Activated T-cell treated with anti-CD3 and anti-CD28 coated beads, Interleukin-2, amount 50 U/mL, for 48 hours (primary cell): ENCODE results near the gene PCDH9.
A peak's percentile ranks its signal among the peaks of the same experiment; 100 is the strongest.

ENCODE experiments used
- DNase-seq, 2 experiments: peaks; one replicate each; pipeline ENCODE4 v3.0.0-alpha.2; 2020

PCDH9 gene

DNA sequence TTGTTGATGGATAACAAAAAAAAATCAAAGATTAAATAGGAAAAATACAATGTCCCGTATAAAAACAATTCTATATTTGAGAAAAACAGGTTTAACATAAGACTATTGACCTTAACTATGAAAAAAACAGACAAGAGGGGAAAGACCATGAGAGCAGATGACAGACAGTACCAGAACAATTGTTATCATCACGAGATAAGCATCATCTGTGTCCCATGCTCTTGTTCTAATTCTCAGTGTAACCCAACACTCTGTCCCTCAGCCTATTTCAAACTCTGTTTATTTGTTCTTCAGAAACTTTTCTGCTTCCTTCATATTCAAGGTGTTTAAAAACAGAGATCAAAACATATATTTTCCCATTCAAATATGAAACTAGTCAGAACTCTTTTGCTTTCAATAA, 216.4 kb downstream of the PCDH9 start:
- DNase-seq = no peak

GRCh38 chr13:67008075-67008668, 222.0 kb downstream of the PCDH9 start:
- no peak for DNase-seq

DNA sequence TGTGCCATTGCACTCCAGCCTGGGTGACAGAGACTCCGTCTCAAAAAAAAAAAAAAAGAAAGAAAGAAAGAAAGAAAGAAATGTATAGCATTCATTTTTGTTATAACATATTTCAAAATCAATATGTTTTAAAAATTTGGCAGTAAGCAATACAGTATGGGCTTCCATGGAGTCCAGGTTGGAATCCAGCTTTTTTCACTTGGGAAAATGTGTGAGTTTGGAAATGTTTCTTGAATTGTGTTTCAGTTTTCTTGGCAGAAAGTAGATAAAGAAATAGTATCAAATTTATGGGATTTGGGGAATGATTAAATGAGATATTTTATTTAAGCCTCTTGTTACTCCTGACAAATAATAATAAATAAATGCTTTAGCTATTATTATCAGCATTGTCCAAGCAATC, 225.6 kb downstream of the PCDH9 start:
- no peak for DNase-seq

DNA sequence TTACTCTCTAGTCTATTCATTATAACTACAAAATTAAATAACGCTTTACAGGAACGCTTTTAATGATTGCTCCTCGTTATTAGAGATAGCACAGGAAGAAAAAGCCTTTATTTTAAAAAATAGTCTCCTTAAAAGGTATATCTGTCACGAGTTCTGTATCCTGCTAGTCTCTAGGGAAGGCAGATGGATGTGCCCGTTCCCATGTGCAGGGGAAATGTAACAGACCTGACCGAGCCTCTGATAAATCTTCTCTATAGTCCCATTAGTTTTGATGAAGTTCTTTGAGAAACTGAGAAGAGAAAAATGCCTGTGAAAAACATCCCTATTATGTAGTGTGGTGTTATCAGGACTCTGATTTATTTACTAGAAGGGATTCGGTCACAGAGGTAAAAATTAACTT, 226.4 kb downstream of the PCDH9 start:
- no peak for DNase-seq

DNA sequence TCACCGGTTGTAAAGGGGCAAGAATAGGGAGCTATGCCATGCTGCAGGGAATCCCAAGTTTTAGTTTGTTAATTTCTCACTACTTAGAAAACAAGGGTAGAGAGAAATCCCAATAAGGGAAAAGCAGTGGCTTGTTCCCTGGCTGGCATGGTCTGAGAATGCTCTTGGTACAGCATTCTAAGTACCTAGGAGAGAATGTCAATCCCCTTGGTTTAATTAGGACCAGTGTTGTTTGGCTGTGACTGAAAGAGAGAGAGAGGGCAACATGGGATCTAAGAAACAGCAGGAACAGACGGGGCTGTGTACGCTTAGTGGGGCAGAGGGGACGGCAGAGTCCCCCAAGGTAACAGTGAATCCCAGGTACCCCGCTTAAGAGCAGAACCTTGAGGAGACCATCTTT, 228.8 kb downstream of the PCDH9 start:
- DNase-seq = no peak

- no peak for DNase-seq
These were observed 233.6 kb downstream of the PCDH9 start for GRCh38 chr13:66996503-66996902.

- no peak for DNase-seq
These were observed 234.9 kb downstream of the PCDH9 start for GRCh38 chr13:66995203-66995611.

DNA sequence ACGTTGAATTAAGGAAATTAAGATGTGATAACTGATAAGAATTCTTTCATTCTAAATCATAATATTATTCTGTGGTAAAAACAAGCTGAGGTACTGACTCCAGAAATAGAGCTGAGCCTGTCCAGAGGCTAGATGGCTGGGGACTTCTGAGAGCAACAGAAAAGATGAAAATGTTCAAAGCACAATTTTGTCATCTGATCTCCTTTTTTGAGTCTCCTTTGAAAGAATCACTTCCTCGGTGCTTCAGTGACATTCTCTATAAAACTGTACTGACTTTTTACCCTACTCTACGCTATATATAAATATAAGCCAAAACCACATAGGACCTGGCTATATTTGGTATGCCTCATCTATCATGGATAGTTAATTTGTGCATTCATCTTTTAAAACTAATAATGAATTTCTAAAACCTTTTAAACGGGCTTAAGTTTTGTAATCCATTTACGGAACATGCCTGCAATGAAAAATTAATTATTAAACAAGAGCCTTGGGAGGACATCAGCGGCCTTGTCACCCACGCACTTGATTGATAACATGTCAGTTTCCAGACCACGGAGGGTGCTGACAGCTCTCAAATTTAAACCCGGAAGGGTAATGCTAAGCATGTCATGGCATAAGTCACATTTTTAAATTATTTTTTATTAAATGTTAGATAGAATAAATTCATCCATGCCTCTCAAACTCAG, 235.5 kb downstream of the PCDH9 start:
- no peak for DNase-seq

GRCh38 chr13:66994097-66994496, 236.0 kb downstream of the PCDH9 start:
- peak; percentile 23 to 26 for DNase-seq

- no peak for DNase-seq
These were observed 237.4 kb downstream of the PCDH9 start for GRCh38 chr13:66992719-66993118.

- no peak for DNase-seq
These were observed 238.0 kb downstream of the PCDH9 start for GRCh38 chr13:66992183-66992582.

DNA sequence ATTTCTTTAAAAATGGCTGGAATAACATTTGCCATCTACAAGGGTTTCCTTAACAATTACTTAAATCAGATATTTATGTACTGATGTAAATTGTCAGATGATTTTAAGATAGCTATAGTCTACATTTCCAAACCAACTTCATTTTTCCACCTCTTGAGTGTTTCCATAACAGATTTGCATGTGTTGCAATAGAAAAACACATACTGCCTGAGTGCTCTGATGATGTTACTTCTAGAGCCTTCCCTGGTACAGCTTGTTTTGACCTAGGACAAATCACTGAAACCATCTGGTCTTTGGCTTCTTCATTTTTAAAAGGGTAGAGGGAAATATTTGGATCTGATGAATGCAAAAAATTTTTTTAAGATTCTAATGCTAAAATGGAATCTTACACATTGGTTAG, 245.9 kb downstream of the PCDH9 start:
- no peak for DNase-seq

GRCh38 chr13:66981912-66982311, 248.2 kb downstream of the PCDH9 start:
- DNase-seq = no peak

GRCh38 chr13:66977161-66977560, 253.0 kb downstream of the PCDH9 start:
- no peak for DNase-seq

DNA sequence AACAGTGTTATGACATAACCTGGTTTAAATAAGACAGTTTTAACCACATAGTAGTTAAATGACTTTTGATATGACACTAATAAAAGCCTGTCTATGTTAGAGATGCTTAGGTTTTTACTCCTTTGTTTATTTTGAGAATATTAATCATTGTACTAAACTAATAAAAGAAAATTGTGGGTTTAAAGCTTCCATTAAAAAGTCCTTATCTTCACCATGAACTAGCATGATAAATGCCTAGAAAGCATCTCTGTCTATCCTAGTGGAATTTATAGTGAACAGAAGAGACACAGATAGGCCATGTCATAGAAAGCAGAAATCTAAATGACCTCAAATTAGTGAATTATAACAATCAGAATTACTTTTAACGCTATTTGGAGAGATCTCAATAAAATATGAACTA, 255.2 kb downstream of the PCDH9 start:
- DNase-seq = no peak

- DNase-seq = no peak
These were observed 256.0 kb downstream of the PCDH9 start for GRCh38 chr13:66974174-66974573.

GRCh38 chr13:66972659-66973058, 257.5 kb downstream of the PCDH9 start:
- no peak for DNase-seq

DNA sequence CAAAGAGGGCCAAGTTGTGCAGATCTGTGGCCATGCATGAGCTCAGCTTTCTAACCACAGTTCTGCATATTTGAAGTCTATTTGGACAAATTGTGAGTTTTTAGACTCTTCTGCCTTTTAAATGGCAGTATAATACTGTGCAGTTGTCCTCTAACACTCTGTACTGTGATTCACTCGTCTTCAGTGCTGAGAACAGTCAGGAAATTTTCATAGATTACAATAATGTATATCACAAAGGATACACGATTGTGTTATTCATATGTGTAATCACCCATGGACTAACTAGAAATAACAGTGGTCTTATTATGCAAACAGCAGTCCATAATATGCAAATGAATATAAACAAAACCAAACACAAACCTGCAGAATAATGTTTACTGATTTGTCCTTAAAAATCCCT, 259.1 kb downstream of the PCDH9 start:
- DNase-seq = no peak

- DNase-seq = no peak
These were observed 260.8 kb downstream of the PCDH9 start for GRCh38 chr13:66969291-66969690.

DNA sequence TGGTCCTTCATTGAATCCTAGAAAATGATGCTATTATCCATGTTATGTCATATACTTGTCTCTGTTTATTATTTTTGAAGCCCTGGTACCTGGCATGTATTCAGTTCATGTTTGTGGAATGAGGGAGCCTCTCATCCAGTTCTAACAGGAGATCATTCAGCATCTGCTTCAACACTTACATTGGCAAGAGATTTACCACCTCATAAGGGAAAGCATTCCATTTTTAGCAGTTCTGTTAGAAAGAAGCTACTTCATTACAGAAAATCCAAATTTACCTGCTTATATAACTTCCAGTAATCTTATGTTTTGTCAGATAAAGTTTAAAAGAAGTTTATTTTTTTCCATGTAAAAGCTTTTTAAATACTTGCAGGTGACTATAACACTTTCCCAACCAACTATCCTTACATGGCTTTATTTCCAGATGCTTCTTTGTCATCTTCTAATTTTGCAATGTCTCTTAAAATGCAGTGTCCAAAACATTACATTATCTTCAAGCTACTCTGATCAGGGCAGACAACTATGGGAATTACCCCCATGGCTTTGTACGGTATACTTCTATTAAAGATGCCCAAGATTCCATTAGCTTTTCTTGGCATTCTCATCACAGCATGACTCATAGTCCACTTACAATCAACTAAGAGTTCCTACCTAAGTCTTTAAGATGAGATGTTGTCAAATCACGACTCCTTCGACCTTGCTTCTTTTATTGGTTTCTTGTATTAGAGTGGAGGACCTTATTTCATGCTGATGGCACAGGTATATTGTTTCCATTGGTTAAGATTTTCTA, 262.1 kb downstream of the PCDH9 start:
- DNase-seq = no peak

GRCh38 chr13:66965181-66965580, 265.0 kb downstream of the PCDH9 start:
- no peak for DNase-seq

- DNase-seq = no peak
These were observed 267.2 kb downstream of the PCDH9 start for GRCh38 chr13:66962953-66963352.

DNA sequence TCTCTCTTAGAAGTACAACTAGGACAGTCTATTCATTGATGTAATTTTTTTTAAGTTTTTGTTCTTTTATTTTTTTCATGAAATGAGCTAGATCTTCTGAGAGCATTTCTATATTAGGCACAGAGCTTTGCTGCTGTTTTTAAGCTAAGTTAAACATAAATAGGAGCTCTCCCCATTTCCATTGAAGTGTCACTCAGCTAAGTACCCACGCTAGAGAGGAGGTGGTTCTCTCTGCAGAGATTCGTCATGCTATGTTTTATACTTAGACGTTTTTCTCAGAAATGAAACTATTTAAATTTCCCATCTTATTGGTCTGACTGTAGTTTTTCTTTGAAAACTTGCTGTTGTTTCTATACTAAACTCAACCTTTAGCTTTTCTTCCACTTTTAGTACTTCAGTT, 271.5 kb downstream of the PCDH9 start:
- no peak for DNase-seq

DNA sequence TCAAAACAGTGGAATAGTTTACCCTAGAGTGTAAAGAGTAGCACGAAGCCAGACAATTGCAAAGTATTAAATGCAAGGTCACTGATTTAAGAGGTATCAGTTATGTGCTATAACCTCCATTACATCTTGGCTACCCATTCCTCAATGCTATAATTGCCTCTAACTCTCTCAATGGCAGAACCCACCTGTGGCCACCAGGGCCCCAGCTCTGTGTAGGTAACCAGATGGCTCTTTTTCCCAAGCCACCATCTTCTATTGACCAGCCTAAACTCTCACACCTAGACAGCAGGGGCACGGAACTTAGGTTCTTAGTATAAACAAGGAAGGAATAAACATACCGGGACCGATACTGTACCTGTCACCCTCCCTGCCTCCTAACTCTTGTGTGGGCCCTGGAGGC, 277.6 kb downstream of the PCDH9 start:
- DNase-seq = no peak
